ENCODE measurements around the gene ERVK3-1.

DNA sequence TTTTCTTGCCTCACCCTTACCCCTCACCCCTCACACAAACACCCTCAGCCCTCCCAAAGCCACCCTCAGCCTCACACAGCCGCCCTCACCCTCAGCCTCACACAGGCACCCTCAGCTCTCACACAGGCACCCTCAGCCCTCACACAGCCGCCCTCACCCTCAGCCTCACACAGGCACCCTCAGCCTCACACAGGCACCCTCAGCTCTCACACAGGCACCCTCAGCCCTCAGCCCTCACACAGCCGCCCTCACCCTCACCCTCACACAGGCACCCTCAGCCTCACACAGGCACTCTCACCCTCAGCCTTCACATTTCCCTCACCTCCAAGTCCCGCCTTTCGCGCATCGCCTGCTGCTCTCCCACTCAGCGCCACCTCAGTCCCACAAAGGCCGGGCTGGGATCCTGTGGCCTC lies 21.3 kb downstream of the ERVK3-1 start:
- TF ChIP-seq, protein P1, sequence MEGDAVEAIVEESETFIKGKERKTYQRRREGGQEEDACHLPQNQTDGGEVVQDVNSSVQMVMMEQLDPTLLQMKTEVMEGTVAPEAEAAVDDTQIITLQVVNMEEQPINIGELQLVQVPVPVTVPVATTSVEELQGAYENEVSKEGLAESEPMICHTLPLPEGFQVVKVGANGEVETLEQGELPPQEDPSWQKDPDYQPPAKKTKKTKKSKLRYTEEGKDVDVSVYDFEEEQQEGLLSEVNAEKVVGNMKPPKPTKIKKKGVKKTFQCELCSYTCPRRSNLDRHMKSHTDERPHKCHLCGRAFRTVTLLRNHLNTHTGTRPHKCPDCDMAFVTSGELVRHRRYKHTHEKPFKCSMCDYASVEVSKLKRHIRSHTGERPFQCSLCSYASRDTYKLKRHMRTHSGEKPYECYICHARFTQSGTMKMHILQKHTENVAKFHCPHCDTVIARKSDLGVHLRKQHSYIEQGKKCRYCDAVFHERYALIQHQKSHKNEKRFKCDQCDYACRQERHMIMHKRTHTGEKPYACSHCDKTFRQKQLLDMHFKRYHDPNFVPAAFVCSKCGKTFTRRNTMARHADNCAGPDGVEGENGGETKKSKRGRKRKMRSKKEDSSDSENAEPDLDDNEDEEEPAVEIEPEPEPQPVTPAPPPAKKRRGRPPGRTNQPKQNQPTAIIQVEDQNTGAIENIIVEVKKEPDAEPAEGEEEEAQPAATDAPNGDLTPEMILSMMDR (IDR thresholded peaks at IDR 0.05) = no peak
- no peak for TF ChIP-seq POLR2A (IDR thresholded peaks at IDR 0.05)
